ENCODE measurements around the gene PLEKHA1.
A peak's percentile ranks its signal among the peaks of the same experiment; 100 is the strongest.

The PLEKHA1 gene

DNA sequence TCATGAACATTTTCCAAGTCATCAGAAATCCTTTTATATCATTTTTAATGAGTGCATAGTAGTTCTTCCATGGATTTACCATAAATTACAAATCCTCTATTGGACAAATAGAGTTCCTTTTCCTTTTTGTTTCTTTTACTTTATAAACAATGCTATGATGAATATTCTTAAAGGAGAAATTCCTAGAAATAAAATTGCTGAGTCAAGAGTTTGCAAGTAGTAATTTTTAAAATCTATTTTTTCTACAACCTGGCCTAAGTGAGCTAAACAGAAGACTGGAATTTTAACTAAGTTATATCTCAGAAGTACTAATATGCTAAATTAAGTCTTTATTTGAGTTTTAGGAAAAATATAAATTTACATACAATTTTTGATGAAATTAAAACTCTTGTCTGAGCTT, 38.8 kb downstream of the PLEKHA1 start:
- no peak for DNase-seq (ENCODE audit: low read depth)
- H3K4me3 ChIP-seq (ENCODE audit: low read depth, low read length), result no peak overlapping the region

DNA sequence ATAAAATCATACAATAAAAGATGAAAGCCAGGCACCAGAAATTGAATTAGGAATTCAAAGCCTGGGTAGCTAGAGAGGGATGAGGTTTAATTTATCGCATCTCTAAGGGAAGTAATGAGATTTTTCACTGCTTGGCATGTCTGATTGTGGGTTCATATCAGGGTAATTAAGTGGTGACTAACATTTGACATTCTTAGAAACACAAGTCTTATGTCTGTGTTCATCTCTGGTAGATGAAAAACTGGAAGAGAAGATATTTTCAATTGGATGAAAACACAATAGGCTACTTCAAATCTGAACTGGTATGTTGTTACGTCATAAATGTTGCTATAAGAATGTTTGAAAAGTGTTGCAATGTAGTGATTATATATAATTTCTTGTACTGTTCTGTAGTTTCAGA, 43.2 kb downstream of the PLEKHA1 start:
- no peak overlapping the region for H3K4me3 ChIP-seq (ENCODE audit: low read depth, low read length)
- DNase-seq (ENCODE audit: low read depth), result peak; percentile 20

DNA sequence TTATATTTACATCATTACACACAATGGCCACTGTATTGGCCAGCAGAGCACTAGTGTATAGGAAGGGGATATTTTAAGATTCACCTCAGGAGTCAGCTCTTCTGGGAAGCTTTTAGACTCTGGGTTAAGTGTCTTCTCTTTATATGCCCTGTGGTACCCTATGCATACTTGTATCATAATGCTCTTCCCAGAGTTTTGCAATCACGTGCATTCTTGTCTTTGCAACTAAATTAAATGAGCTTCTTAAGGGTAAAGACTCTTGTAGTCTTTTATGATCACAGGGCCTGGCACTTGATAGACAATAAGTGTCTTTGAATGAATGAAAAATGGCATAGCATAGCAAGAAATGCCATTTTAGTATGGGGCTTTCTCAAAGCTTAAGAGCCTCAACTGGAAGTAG, 44.5 kb downstream of the PLEKHA1 start:
- H3K4me3 ChIP-seq (ENCODE audit: low read depth, low read length), result no peak overlapping the region
- peak; percentile 20 for DNase-seq (ENCODE audit: low read depth)

DNA sequence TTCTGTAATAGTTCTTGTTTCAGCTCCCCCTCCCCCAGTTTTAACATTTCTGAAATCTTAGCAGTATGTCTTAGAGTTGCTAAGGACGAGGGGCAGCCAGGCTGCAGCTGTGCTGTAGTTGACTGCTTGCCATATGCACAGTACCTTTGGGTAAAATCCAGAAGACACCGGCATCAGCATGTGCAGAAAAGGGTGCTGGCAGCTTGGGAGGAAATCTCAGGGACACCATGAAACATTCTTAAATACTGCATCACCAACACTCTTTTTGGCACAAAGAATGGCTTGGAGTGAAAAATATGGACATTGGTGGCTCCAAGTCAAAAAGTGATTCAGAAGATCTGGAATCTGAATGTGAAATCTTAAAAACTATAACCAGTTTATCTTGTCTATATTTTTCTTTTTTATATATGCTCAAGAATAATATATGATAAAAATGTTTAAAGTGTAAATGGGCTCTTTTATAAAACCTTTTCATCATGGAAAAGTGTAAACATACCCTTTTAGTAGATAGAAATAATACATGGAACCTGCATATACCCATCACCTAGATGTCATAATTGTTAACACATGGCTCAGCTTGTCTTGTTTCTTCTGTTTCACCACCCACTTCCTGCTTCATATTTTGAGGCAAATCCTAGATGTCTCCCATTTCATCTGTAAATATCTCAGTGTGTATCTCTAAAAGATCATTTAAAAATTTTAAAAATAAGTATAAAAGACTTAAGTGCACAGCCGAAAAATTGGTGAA, 45.5 kb downstream of the PLEKHA1 start:
- peak; percentile 87 for DNase-seq (ENCODE audit: low read depth)
- no peak overlapping the region for H3K4me3 ChIP-seq (ENCODE audit: low read depth, low read length)

DNA sequence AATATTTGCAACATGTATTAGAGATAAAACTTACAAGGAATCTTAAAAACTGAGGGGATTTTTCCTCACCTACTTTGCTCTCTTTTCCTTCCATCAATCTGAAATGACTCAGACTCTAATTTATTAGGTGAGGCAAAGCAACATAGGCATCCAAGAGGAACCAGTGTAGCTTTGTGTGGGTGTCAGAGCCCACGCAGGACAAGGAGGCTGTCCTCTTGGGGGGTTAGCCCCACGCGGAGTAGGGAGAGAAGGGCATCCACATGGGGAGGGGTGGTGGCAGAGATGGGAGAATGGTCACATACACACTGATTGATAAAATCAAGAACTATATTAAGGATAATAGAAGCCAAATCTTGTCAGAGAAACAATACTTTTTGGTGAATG, 46.1 kb downstream of the PLEKHA1 start:
- no peak overlapping the region for H3K4me3 ChIP-seq (ENCODE audit: low read depth, low read length)
- DNase-seq (ENCODE audit: low read depth), result no peak

DNA sequence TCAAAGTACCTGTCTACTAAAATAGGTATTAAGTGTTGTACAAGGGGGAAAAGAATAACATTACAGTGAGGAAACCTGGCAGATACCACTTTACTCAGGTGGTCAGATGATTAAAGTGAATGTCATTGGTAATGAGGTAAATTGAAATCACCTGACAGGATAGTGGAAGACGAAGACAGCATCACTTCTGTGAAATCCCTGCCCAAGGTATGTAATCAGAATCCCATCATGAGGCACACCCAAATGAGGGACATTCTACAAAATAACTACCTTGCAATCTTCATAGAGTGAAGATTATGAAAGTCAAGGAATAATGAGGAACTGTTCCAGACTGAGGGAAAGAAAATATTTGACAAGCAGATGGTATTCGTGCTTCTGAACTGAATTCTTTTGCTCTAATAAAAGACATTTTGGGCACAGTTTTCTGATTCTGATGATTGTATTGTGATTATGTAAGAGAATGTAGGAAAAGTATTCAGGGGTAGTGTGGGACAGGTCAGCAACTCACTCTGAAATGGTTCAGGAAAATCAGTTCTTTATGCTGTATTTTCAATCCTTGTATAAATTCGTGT, 46.6 kb downstream of the PLEKHA1 start:
- no peak overlapping the region for H3K4me3 ChIP-seq (ENCODE audit: low read depth, low read length)
- no peak for DNase-seq (ENCODE audit: low read depth)

DNA sequence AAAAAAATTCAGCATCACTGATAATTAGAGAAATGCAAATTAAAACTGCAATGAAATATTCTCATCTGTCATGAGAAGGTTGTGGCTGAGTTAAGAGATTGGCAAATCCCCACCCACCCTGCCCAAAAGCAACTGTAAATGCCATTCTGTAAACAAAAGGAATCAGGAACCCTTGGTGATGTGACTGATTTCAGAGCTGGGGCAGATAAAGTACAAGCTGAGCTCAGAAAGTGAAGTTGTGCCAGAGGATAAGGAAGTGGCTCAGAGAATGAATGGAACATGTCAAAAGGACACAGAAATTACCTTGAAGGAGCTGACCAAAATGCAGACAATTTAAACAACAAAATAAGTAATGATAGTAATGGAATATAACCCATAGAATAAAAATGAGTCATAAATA, 47.2 kb downstream of the PLEKHA1 start:
- H3K4me3 ChIP-seq (ENCODE audit: low read depth, low read length), result no peak overlapping the region
- DNase-seq (ENCODE audit: low read depth), result no peak

DNA sequence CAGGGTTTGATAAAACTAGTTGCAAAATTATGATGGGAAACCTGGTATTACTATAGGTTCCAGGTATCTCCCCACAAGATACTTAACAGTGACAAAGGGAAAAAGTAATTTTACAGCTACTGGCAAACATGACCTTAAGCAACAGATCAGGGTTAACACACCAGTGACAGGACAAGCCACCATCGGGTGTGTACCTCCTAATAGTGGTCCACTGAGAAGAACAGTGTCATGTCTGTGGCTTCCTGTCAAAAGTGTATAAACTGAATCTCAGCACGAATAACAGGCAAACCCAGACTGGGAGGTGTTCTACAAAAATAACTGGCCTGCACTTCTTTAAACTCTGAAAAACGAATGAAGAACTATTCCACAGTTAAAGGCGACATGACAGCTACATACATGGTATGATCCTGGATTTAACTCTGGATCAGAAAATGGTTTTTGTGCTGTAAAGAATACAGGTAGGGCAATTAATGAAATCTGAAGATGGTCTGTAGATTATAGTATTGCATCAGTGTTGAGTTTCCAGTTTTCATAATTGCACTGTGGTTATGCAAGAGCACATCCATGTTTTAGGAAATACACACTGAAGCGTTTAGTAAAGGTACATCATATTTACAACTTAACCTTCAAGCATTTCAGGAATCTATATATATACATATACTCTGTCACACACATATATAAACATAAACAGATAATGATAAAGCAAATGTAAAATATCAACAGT, 47.9 kb downstream of the PLEKHA1 start:
- no peak overlapping the region for H3K4me3 ChIP-seq (ENCODE audit: low read depth, low read length)
- DNase-seq (ENCODE audit: low read depth), result no peak

DNA sequence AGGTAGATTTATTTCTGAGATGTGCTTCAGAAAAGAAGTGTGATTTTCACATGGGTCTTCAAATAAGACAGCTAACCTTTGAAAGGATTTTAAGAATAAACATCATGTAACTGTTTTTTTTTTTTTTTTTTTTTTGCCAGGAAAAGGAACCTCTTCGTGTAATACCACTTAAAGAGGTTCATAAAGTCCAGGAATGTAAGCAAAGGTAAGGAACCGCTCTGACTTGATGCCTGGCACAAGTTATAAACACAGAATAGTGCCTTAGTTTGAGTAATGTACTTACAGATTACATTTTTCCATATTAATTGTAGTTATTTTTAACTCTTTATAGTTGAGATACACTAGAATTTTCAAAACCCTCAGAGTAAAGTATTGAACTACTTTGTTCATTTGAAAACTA, 49.6 kb downstream of the PLEKHA1 start:
- DNase-seq (ENCODE audit: low read depth), result no peak
- H3K4me3 ChIP-seq (ENCODE audit: low read depth, low read length), result no peak overlapping the region

DNA sequence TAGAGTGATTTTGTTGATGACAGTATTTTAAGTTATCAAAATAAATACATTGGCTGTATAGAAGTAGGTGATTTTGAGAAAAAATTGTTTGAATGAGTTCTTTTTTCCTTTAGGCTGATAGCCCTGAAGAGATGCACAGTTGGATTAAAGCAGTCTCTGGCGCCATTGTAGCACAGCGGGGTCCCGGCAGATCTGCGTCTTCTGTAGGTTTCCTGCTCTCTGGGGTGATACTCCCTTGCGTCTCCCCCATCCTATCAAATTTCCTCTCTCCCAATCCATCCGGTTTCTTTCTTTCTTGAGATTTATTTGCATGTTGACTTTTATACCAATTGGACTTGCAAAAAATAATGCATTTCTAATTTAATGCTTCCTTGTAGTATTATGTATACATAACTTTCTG, 52.3 kb downstream of the PLEKHA1 start:
- DNase-seq (ENCODE audit: low read depth), result no peak

DNA sequence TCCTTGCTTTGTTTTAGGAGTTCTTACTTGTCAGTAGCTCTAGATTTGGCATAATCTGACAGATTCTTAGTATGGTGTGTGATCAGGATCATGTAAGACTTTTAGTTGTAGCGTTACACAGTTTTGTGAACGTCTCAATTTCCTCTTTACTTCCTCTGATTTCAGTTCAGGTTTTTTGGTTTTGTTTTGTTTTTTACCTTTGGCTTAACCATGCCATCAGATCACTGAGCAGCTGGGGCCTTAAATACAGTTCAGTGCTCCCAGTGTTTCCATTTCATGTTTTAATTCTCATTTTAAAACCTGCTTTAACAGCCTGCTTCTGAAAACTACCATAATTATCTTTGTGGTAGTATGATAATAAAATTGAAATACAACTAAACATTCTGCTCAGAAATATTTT, 52.8 kb downstream of the PLEKHA1 start:
- no peak overlapping the region for H3K4me3 ChIP-seq (ENCODE audit: low read depth, low read length)

More for the DNA sequence above, 52.3 kb downstream of the PLEKHA1 start:
- H3K4me3 ChIP-seq (ENCODE audit: low read depth, low read length), result no peak overlapping the region

DNA sequence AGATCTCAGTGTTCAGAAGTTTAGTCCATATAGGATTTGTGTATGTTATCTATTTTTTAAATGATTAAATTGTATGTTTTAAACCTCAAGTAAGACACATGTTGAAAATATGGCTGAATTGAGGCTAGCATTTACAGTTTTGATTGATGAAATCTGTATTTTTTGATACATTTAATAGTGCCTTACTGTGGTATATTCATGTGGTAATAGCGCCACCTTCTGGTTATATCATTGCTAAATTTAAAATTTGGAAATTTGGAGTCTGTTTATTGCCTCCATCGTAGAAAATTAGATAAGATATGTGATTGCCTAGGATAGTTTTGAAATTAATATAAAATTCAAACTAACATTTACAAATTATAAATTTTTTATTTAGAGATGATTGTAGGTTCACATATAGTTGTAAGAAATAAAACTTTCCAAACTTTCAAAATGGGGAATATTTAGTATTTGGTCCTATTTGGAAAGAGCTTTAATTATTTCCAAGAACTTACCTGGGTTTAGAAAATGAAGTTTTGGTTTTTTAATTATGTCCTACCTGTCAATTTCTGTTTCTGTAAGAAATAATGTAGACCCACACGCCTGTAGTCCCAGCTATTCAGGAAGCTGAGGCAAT, 60.8 kb downstream of the PLEKHA1 start:
- no peak for DNase-seq (ENCODE audit: low read depth)
- H3K4me3 ChIP-seq (ENCODE audit: low read depth, low read length), result no peak overlapping the region

More for the DNA sequence above, 52.8 kb downstream of the PLEKHA1 start:
- DNase-seq (ENCODE audit: low read depth), result no peak

DNA sequence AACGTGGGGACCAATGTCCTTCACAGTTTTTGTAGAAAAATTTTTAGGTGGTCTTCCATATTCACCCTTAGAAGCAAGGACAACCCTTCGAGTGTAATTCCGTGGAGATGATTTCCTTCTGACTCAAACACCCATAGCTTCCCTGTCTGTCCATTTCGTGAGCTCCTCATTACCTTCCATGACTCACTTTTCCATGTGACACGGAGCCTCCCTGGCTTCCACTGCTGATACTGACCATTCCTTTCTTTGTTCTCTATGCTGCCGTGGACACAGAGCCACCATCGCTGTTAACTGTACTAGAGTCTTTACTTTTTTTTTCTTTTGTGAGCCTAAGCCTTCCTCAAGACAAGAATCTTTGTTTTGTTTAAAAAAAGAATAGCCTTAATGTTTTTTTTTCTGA, 67.5 kb downstream of the PLEKHA1 start:
- no peak overlapping the region for H3K4me3 ChIP-seq (ENCODE audit: low read depth, low read length)
- no peak for DNase-seq (ENCODE audit: low read depth)

DNA sequence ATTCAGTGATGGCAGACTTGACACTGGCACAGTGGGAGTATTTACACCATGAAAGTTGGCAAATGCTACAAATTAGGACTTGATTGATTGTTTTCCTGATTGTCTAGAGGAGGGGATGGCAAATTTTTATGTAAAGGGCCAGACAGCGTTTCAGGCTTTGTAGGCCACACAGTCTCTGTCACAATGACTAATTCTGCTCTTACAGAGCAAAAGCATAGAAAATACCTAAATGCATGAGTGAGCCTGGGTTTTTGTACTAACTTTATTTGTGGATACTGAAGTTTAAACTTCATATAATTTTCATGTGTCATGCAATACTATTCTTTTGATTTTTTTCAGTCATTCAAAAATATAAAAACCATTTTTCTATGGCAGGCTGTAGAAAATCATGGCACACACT, 71.0 kb downstream of the PLEKHA1 start:
- DNase-seq (ENCODE audit: low read depth), result no peak
- no peak overlapping the region for H3K4me3 ChIP-seq (ENCODE audit: low read depth, low read length)

DNA sequence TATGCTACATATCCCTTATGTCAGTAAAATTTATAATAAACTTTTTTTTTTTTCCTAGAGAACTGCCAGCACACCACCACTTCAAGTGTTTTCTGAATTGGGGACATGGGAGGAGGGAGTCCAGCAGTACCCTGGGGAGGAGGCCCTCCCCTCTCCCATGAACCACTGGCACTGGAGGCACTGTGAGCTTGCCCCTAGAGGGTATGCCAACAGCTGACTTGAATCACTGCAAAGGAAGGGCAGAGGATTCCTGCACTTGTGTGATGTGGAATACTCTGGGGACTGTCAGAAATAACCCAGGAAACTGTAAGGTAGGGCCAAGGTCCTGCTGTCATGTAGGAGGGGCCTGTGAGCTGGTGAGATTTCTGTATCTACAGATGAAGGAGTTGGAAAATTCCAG, 71.4 kb downstream of the PLEKHA1 start:
- no peak overlapping the region for H3K4me3 ChIP-seq (ENCODE audit: low read depth, low read length)
- DNase-seq (ENCODE audit: low read depth), result no peak

DNA sequence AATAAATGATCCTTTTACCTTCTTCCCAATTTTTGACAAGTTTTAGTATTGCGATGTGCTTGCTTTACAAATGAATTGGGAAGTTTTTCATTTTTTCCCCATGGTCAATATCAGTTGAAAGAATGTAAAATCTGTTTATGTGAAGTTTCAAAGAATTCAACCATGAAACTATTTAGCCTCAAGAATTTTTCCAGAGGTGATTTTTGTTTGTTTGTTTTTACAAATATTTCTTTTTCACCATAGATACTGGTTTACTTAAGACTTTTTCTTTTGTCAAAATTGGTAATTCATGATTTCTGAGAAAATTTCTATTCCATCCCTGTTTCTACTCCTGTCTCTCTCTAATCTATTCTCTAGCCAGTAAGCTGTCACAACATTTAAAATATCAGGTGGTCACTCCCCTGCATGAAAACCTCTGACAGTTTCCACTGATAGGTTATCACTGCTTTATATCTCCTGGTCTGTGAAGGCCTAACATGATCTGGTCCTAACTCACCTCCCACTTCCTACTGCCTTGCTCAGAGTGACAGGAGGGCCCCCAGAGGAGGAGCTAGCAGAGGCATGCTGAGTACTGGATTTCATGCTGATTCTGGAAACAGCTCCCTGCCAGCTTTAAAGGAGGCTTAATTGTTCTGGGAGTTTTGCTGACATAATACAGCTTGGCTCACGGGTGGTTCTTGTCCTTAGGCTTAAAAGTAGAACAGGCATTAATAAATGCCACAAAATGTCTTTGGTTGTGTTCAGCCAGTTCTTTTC, 72.3 kb downstream of the PLEKHA1 start:
- DNase-seq (ENCODE audit: low read depth), result no peak
- H3K4me3 ChIP-seq (ENCODE audit: low read depth, low read length), result no peak overlapping the region

DNA sequence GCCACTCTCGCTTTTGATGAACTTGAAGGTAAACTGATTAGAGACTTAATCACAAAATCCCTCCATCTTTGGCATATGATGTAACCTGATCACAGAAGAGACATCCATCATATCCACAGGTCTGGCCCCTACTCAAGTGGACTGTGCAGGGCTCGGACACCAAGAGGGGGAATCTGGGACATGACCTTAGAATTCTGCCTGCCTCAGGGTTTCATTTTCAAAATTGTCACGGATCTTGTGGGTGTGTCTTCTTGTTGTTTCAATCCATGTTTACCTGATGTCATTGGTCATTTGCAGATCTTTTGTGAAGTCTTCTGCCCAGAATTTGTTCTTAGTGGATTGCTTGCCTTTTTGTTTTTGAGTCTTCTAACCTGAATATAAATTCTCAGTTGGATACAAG, 74.1 kb downstream of the PLEKHA1 start:
- no peak for DNase-seq (ENCODE audit: low read depth)
- no peak overlapping the region for H3K4me3 ChIP-seq (ENCODE audit: low read depth, low read length)

DNA sequence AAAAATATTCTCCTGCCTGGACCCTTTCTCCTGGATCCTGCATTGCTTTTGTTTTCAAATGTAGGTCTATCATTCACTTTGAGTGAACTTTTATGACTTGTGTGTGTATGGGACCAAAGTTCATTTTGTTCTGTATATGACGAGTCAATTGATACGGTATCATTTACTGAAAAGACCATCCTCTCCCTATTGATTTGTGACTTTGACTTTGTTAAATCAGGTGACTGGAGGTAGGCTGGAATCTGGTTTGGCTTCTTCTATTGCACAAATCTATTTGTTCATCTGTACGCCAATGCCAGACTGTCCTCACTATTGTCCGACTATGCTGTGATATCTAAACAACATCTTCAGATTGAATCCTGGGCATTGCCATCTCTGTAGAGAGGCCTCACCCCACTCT, 74.6 kb downstream of the PLEKHA1 start:
- H3K4me3 ChIP-seq (ENCODE audit: low read depth, low read length), result no peak overlapping the region
- no peak for DNase-seq (ENCODE audit: low read depth)

DNA sequence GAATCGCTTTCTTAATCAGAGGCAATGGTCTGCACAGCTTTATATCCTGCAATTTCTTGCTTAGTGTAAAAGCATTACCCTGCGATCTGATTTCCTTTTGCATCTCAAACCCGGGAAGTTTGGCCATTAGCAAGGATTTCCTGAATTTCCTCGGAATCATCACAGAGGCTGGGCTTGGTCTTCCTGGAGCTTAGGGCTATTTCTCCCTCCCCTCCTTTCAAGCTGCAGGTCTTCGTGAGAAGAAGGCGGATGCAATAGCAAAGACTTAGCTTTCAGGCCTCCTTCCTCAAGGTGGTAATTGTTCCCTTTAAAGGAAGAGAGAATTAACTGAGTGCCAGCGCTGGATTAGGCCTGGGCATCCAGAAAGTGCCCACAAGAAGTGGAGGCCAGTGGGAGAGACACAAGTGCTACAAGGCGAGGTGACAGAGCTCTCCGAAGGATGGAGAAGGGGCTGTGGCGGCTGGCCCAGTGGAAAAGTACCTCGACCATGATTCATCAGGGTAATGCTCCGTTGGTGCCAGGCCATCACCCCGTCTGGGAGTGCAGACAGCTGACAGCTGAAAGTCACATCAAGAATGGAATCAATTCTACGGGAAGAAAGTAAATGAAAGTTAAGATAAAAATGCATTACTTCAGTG, 76.0 kb downstream of the PLEKHA1 start:
- no peak for DNase-seq (ENCODE audit: low read depth)

More for the DNA sequence above, 76.0 kb downstream of the PLEKHA1 start:
- H3K4me3 ChIP-seq (ENCODE audit: low read depth, low read length), result no peak overlapping the region
